DOHH2 (cell line): ENCODE measurements around the gene SCN4B.

Source experiments
- H3F3A ChIP-seq: fragments of 200-600 bp; sonication (generic), shearing (Covaris generic); 2 replicates; pipeline ENCODE4 v1.6.0; 2016; ENCODE audit warnings: antibody characterized with exemption, mild to moderate bottlenecking; ENCODE audit not compliant: control insufficient read depth, insufficient read depth
- H3K27ac ChIP-seq: fragments of 200-600 bp; sonication (generic); 2 replicates; pipeline ENCODE4 v1.5.1; 2014; ENCODE audit warnings: low read depth, mild to moderate bottlenecking, low read length, moderate library complexity
- H3K27me3 ChIP-seq: fragments of 200-600 bp; sonication (generic); 2 replicates; pipeline ENCODE4 v1.6.1; 2014; ENCODE audit warnings: mild to moderate bottlenecking, low read length, mixed read lengths; ENCODE audit not compliant: control insufficient read depth
- H3K36me3 ChIP-seq: fragments of 200-600 bp; sonication (generic); 2 replicates; pipeline ENCODE4 v1.6.1; 2014; ENCODE audit warnings: mild to moderate bottlenecking, low read length, moderate library complexity, mixed read lengths; ENCODE audit not compliant: control insufficient read depth
- H3K4me1 ChIP-seq: fragments of 200-600 bp; sonication (generic); 2 replicates; pipeline ENCODE4 v1.6.1; 2014; ENCODE audit warnings: mild to moderate bottlenecking, low read length, mixed read lengths; ENCODE audit not compliant: control insufficient read depth
- H3K4me2 ChIP-seq: fragments of 200-600 bp; sonication (generic); 2 replicates; pipeline ENCODE4 v1.6.0; 2014; ENCODE audit warnings: mild to moderate bottlenecking, low read length, moderate library complexity
- H3K4me3 ChIP-seq: fragments of 200-600 bp; sonication (generic); 2 replicates; pipeline ENCODE4 v1.5.1; 2014; ENCODE audit warnings: mild to moderate bottlenecking, low read length, mixed read lengths
- H3K79me2 ChIP-seq: fragments of 200-600 bp; sonication (generic); 2 replicates; pipeline ENCODE4 v1.6.1; 2014; ENCODE audit warnings: mild to moderate bottlenecking, low read length, mixed read lengths; ENCODE audit not compliant: control insufficient read depth
- H3K9me2 ChIP-seq: fragments of 200-600 bp; sonication (generic); replicated peaks from 2 replicates; pipeline ENCODE4 v1.6.1; 2014; ENCODE audit warnings: mild to moderate bottlenecking, low read length, mixed read lengths; ENCODE audit not compliant: control insufficient read depth
- H3K9me3 ChIP-seq: fragments of 200-600 bp; sonication (generic); 2 replicates; pipeline ENCODE4 v1.6.1; 2014; ENCODE audit warnings: antibody characterized with exemption, low read length, mixed read lengths; ENCODE audit not compliant: control insufficient read depth, insufficient read depth
- H4K20me1 ChIP-seq: fragments of 200-600 bp; sonication (generic); 2 replicates; pipeline ENCODE4 v1.6.0; 2014; ENCODE audit warnings: low read depth, mild to moderate bottlenecking, antibody characterized with exemption, low read length, moderate library complexity; ENCODE audit not compliant: control insufficient read depth, insufficient read depth
- EZH2phosphoT487 ChIP-seq: fragments of 200-600 bp; sonication (generic); IDR thresholded peaks from 2 replicates; pipeline ENCODE4 v1.6.1; 2017; ENCODE audit warnings: borderline replicate concordance, mild to moderate bottlenecking, antibody characterized with exemption, low read length, moderate library complexity, mixed read lengths
- TF ChIP-seq, protein P1 (sequence below): fragments of 200-600 bp; sonication (generic); IDR thresholded peaks from one replicate; pipeline ENCODE4 v1.5.1; 2014; ENCODE audit warnings: antibody characterized with exemption, mild to moderate bottlenecking, low read depth, low read length; ENCODE audit not compliant: poor library complexity, severe bottlenecking

Gene SCN4B

DNA sequence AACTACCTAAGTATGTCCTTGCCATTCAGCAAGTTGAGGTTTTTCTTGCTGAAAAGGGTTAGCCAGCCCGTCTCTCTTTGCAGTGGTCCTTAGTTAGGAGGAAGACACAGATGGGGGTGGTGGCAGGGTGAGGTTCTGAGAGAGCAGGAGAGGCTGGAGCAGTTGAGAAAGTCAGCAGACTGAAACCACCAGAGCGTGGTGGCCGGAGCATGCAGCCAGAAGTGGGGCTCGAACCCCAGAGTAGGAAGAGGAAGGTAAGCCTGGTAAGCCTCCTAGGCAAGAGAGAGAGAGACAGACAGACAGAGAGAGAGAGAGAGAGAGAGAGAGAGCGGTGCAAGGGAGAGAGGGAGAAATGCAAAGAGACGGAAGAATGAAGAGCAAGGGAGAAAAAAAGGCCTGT lies 9.2 kb upstream of the SCN4B start:
- no peaks in the 10 kb centered on the region for H3F3A ChIP-seq
- no peak overlapping the region for H3K27ac ChIP-seq
- H3K36me3 ChIP-seq, result no peaks in the 10 kb centered on the region
- H3K4me1 ChIP-seq, result no peaks in the 10 kb centered on the region
- no peaks in the 10 kb centered on the region for H3K9me2 ChIP-seq
- TF ChIP-seq, protein P1, sequence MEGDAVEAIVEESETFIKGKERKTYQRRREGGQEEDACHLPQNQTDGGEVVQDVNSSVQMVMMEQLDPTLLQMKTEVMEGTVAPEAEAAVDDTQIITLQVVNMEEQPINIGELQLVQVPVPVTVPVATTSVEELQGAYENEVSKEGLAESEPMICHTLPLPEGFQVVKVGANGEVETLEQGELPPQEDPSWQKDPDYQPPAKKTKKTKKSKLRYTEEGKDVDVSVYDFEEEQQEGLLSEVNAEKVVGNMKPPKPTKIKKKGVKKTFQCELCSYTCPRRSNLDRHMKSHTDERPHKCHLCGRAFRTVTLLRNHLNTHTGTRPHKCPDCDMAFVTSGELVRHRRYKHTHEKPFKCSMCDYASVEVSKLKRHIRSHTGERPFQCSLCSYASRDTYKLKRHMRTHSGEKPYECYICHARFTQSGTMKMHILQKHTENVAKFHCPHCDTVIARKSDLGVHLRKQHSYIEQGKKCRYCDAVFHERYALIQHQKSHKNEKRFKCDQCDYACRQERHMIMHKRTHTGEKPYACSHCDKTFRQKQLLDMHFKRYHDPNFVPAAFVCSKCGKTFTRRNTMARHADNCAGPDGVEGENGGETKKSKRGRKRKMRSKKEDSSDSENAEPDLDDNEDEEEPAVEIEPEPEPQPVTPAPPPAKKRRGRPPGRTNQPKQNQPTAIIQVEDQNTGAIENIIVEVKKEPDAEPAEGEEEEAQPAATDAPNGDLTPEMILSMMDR, result no peak
- TF ChIP-seq EZH2phosphoT487, result no peak
- H4K20me1 ChIP-seq, result no peaks in the 10 kb centered on the region
- H3K27me3 ChIP-seq, result peaks cover 72% of the 10 kb centered on the region
- no peak overlapping the region for H3K4me3 ChIP-seq
- no peaks in the 10 kb centered on the region for H3K9me3 ChIP-seq
- no peak overlapping the region for H3K4me2 ChIP-seq
- no peaks in the 10 kb centered on the region for H3K79me2 ChIP-seq

GRCh38 chr11:118157186-118157895 lies 4.7 kb upstream of the SCN4B start:
- Histone ChIP-seq H3K4me1 (no peaks in the 10 kb centered on the region), H3K9me2 (no peaks in the 10 kb centered on the region), H3K27ac (no peak overlapping the region), H3F3A (no peaks in the 10 kb centered on the region), H4K20me1 (no peaks in the 10 kb centered on the region), H3K79me2 (no peaks in the 10 kb centered on the region), H3K4me3 (no peak overlapping the region), H3K27me3 (peaks cover 88% of the 10 kb centered on the region), H3K4me2 (no peak overlapping the region), H3K36me3 (no peaks in the 10 kb centered on the region), H3K9me3 (no peaks in the 10 kb centered on the region)
- TF ChIP-seq, protein P1, result no peak
- no peak for TF ChIP-seq EZH2phosphoT487

DNA sequence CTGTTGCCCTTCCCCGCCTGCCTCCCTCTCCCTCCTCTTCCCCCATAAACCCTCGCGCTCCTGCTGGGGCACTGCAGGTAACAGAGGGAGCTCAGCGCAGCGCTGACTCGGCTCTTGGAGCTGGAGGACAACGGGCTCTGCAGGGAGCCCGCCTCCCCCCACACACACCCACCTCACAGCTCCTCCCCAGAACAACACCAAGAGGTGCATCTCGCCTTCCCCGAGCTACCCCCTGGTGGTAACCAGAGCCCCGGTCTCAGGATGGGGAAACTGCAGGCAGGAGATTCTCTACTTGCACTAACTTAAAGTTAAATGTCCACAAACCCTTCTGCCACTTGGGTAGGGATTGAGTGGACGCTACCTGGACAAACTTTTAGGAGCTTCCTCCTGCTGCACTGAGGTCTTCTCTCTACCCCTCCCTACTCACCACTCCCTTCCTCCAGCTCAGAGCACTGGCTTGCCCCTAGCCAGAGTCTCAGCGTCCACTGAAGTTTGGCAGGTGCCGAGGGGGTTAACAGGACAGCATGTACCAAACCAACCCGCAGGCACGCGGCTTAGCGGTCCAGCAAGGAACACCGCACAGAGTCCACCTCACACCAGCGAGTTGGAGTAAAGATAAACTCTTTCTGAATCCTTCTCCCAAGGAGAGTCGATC lies 4.0 kb upstream of the SCN4B start:
- Histone ChIP-seq H3K4me3 (no peak overlapping the region), H3F3A (no peaks in the 10 kb centered on the region), H3K4me1 (no peaks in the 10 kb centered on the region), H3K27ac (no peak overlapping the region), H3K36me3 (no peaks in the 10 kb centered on the region), H3K4me2 (no peak overlapping the region), H3K27me3 (peaks cover 88% of the 10 kb centered on the region), H3K9me2 (no peaks in the 10 kb centered on the region), H3K9me3 (no peaks in the 10 kb centered on the region), H4K20me1 (no peaks in the 10 kb centered on the region), H3K79me2 (no peaks in the 10 kb centered on the region)
- TF ChIP-seq, protein P1, result no peak
- no peak for TF ChIP-seq EZH2phosphoT487
